MCF 10A (cell line): ENCODE data around the gene MISP. TPM values are rescaled to one million over a fixed set of nuclear protein-coding genes. Genes with fewer than 3 reads are reported as not detected.
A peak's percentile ranks its signal among the peaks of the same experiment; 100 is the strongest.

Experiments
- BruUV-seq: library from RNA; stranded (reverse); fragments of 400-500 nt; replicated peaks from 2 replicates; lab custom pipeline; 2021; lab: Mats Ljungman, UMichigan
- CTCF ChIA-PET: fragments of 300-600 bp; sonication (Branson Sonifier 250); formaldehyde crosslinking; extraction: SDS; loops from one replicate; lab custom pipeline; 2021; ENCODE audit warnings: antibody characterized with exemption, inconsistent platforms; lab: Yijun Ruan, JAX
- POLR2A ChIA-PET: fragments of 300-600, 350-650 bp; sonication (Branson Sonifier 250); formaldehyde crosslinking; extraction: SDS; loops from one replicate; lab custom pipeline; 2020; ENCODE audit warnings: antibody characterized with exemption, inconsistent platforms; lab: Yijun Ruan, JAX
- DNase-seq: peaks from one replicate; pipeline ENCODE4 v3.0.0-alpha.2; 2018; ENCODE audit not compliant: unreplicated experiment
- H3K27ac Mint-ChIP-seq: one replicate; pipeline ENCODE4 v1.8.0; 2022; ENCODE audit warnings: mild to moderate bottlenecking, low read depth, mixed read lengths; ENCODE audit not compliant: unreplicated experiment
- H3K27me3 Mint-ChIP-seq: one replicate; pipeline ENCODE4 v1.8.0; 2022; ENCODE audit warnings: mixed read lengths; ENCODE audit not compliant: insufficient read depth, unreplicated experiment
- H3K36me3 Mint-ChIP-seq: one replicate; pipeline ENCODE4 v1.8.0; 2022; ENCODE audit warnings: mild to moderate bottlenecking, moderate library complexity, mixed read lengths; ENCODE audit not compliant: insufficient read depth, unreplicated experiment
- H3K4me1 Mint-ChIP-seq: one replicate; pipeline ENCODE4 v1.8.0; 2022; ENCODE audit warnings: mixed read lengths; ENCODE audit not compliant: insufficient read depth, unreplicated experiment
- H3K4me3 Mint-ChIP-seq: one replicate; pipeline ENCODE4 v1.8.0; 2022; ENCODE audit warnings: mild to moderate bottlenecking, moderate library complexity, mixed read lengths; ENCODE audit not compliant: unreplicated experiment
- H3K9me3 Mint-ChIP-seq: one replicate; pipeline ENCODE4 v1.8.0; 2022; ENCODE audit warnings: mixed read lengths; ENCODE audit not compliant: unreplicated experiment
- CTCF ChIP-seq: fragments of 200-600 bp; IDR thresholded peaks from one replicate; pipeline ENCODE4 v1.8.0; 2022; ENCODE audit warnings: antibody characterized with exemption, mild to moderate bottlenecking; ENCODE audit not compliant: unreplicated experiment
- intact Hi-C: fragments of 100-400 bp; cut with micrococcal nuclease; formaldehyde crosslinking; loops from 2 replicates; pipeline ENCODE4 v1.14.1; 2022
- total RNA-seq: library from RNA; stranded (reverse); gene quantifications from 2 replicates; pipeline ENCODE4 v1.2.3, GENCODE V29; 2022

The MISP gene
- total RNA-seq, 1 experiment from 2014 or later: 33.7 TPM

DNA sequence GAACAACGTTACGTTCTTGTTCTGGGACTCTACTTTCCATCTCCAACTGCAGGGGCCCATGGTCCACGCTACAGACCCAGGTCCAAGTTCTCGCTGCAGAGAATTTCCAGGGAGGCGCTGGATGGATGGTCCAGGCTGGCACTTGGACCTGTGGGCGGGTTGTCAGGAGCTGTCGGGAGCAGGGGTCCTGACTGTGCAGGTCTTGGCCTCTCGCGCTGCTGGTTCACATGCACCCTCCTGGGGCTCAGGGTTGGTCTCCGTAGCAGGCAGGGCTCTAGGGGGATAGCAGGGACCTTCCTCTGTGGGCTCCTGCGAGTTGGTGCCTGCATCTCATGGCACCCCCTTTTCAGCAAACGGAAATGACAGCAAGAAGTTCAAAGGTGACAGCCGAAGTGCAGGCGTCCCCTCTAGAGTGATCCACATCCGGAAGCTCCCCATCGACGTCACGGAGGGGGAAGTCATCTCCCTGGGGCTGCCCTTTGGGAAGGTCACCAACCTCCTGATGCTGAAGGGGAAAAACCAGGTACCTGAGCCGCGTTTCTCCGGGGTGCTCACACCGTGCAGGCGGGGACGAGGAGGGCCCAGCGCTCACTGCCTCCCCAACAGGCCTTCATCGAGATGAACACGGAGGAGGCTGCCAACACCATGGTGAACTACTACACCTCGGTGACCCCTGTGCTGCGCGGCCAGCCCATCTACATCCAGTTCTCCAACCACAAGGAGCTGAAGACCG lies 52.9 kb downstream of the MISP start:
- DNase-seq: no peak
- H3K27ac Mint-ChIP-seq: no peak overlapping the region
- no peaks in the 10 kb centered on the region for H3K27me3 Mint-ChIP-seq
- intact Hi-C loops: no loop called here
- H3K36me3 Mint-ChIP-seq: peaks cover 78% of the 10 kb centered on the region
- BruUV-seq: no TSS peak
- H3K9me3 Mint-ChIP-seq: no peaks in the 10 kb centered on the region
- no peak for TF ChIP-seq CTCF
- ChIA-PET CTCF (interaction anchor here (0.6 kb wide), 1 partner anchor 34 kb away, joined by 3 read pairs; no protein-coding TSS in a partner anchor), POLR2A (interaction anchor here (0.7 kb wide), 1 partner anchor 142 kb away, joined by 3 read pairs; no protein-coding TSS in a partner anchor)
- no peak overlapping the region for H3K4me3 Mint-ChIP-seq
- H3K4me1 Mint-ChIP-seq: peaks cover 33% of the 10 kb centered on the region

DNA sequence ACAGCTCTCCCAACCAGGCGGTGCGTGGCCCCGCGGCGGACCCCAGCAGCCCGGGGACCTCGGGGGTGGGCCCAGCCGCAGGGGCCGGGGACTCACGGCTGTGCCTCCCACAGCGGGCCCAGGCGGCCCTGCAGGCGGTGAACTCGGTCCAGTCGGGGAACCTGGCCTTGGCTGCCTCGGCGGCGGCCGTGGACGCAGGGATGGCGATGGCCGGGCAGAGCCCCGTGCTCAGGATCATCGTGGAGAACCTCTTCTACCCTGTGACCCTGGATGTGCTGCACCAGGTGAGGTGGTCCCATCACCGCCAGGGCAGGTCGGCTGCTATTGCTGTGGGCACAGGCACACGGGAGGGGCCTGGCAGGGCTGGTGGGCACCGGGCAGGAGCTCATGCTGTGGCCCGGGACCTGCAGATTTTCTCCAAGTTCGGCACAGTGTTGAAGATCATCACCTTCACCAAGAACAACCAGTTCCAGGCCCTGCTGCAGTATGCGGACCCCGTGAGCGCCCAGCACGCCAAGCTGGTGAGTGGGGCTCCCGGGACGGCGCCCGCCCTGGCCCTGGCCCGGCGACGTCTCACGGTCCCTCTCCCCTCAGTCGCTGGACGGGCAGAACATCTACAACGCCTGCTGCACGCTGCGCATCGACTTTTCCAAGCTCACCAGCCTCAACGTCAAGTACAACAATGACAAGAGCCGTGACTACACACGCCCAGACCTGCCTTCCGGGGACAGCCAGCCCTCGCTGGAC lies 53.7 kb downstream of the MISP start:
- Mint-ChIP-seq H3K4me3 (no peak overlapping the region), H3K27me3 (no peaks in the 10 kb centered on the region)

DNA sequence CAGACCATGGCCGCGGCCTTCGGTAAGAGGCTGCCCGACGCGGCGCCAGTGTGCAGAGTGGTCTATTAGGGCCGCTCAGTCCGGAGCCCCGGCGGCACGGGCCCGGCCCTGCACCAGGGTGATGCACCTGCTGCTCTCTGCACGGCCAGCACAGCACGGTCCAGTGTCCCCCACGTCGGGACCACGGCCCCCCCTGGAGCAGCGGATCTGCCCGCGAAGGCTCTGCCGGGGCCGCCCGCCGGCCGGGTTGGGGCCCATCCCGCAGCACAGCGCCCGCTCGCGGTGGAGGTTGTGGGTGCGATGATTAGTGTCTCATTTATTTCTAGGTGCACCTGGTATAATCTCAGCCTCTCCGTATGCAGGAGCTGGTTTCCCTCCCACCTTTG lies 54.2 kb downstream of the MISP start:
- no peak for DNase-seq
- H3K27me3 Mint-ChIP-seq: no peaks in the 10 kb centered on the region
- H3K4me1 Mint-ChIP-seq: peaks cover 22% of the 10 kb centered on the region
- CTCF ChIA-PET: no interaction called here
- POLR2A ChIA-PET: interaction anchor here (0.6 kb wide), 1 partner anchor 20 kb away, joined by 3 read pairs; no protein-coding TSS in a partner anchor
- no peak overlapping the region for H3K27ac Mint-ChIP-seq
- H3K36me3 Mint-ChIP-seq: peaks cover 77% of the 10 kb centered on the region
- intact Hi-C loops: no loop called here
- no peaks in the 10 kb centered on the region for H3K9me3 Mint-ChIP-seq
- H3K4me3 Mint-ChIP-seq: no peak overlapping the region
- BruUV-seq: no TSS peak
- TF ChIP-seq CTCF: no peak

More for the DNA sequence above, 53.7 kb downstream of the MISP start:
- no peak for TF ChIP-seq CTCF
- DNase-seq: no peak
- Mint-ChIP-seq H3K9me3 (no peaks in the 10 kb centered on the region), H3K4me1 (peaks cover 26% of the 10 kb centered on the region), H3K27ac (no peak overlapping the region), H3K36me3 (peaks cover 77% of the 10 kb centered on the region)
- POLR2A ChIA-PET: interaction anchor here (0.6 kb wide), 1 partner anchor 20 kb away, joined by 3 read pairs; no protein-coding TSS in a partner anchor
- intact Hi-C loops: no loop called here
- BruUV-seq: TSS peak; percentile 2
- CTCF ChIA-PET: interaction anchor here (0.6 kb wide), 1 partner anchor 35 kb away, joined by 3 read pairs; no protein-coding TSS in a partner anchor
